ENCODE results near the gene TRIM5. TPM values are rescaled to one million over a fixed set of nuclear protein-coding genes. Genes with fewer than 3 reads are reported as not detected.

TRIM5 gene
- total RNA-seq, 2 donors from 2014 or later = 16.0 to 21.4 TPM

DNA sequence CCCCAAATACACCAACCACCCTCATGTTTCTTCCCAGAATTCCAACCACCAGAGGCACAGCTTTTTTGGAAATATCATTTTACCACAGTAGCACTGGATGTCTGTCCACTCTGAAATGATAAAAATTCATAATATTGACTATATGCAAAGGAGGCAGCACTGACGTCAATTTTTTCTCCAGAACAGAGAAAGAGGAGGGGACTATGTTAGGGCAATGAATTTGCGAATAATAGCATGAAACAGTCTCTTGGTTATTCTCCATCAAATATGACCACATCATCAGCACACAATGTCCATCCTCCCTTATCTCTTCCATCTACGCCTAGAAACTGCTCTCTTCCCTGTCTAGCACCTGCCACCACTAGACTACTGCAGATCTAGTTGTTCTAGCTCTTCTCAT is 38.7 kb downstream of the TRIM5 start:
- Mint-ChIP-seq H3K27ac (no peak overlapping the region), H3K36me3 (ENCODE audit: low read depth) (no peaks in the 10 kb centered on the region), H3K4me1 (no peaks in the 10 kb centered on the region), H3K4me3 (no peak overlapping the region), H3K27me3 (ENCODE audit: insufficient read depth) (no peaks in the 10 kb centered on the region), H3K9me3 (no peaks in the 10 kb centered on the region)
- no peak for TF ChIP-seq CTCF (conservative IDR thresholded peaks at IDR 0.05)
- H3K4me1 ChIP-seq (ENCODE audit: control insufficient read depth, insufficient read depth, low read length) = no peaks in the 10 kb centered on the region
- H3K9me3 ChIP-seq (ENCODE audit: control insufficient read depth, low read length) = no peaks in the 10 kb centered on the region
- WGBS, 2 experiments (ENCODE audit: insufficient coverage in 1 of 2, insufficient read length in 1 of 2) = 86 to 100% methylated on average over 3 of the region's 3 CpGs
- DNase-seq = no peak
- no peak overlapping the region for H3K4me3 ChIP-seq (ENCODE audit: low read length)
- H3K27ac ChIP-seq (ENCODE audit: low read depth, low read length) = no peak overlapping the region
- H3K36me3 ChIP-seq (ENCODE audit: control insufficient read depth, insufficient read depth, low read length) = no peaks in the 10 kb centered on the region
- no peaks in the 10 kb centered on the region for H3K27me3 ChIP-seq (ENCODE audit: control insufficient read depth, insufficient read depth, low read length, poor library complexity, severe bottlenecking)
- H3K9ac ChIP-seq (ENCODE audit: extremely low read depth, low read length, poor library complexity, severe bottlenecking) = no peak overlapping the region

DNA sequence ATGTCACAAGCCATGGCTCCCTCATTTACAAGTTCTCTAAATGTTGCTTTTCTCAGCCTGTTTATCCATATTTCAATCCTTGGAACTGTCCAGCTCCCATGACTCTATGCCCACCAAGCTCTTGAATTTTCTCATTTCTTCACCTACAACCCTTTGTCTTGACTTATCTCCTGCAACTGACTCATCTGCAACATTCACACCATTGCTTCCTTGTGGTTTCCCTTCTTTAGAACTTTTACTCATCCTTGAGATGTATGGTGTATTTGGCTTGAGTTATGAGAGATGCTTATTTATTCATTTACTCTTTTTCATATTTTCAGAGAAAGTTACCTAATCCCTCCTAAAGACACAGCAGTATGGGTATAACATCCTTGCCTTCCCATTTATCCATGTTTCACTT is 41.3 kb downstream of the TRIM5 start:
- Mint-ChIP-seq H3K4me3 (no peak overlapping the region), H3K27ac (no peak overlapping the region), H3K36me3 (ENCODE audit: low read depth) (no peaks in the 10 kb centered on the region), H3K27me3 (ENCODE audit: insufficient read depth) (no peaks in the 10 kb centered on the region), H3K4me1 (no peaks in the 10 kb centered on the region), H3K9me3 (no peaks in the 10 kb centered on the region)
- no peak for DNase-seq
- no peaks in the 10 kb centered on the region for H3K27me3 ChIP-seq (ENCODE audit: control insufficient read depth, insufficient read depth, low read length, poor library complexity, severe bottlenecking)
- no peaks in the 10 kb centered on the region for H3K9me3 ChIP-seq (ENCODE audit: control insufficient read depth, low read length)
- TF ChIP-seq CTCF (conservative IDR thresholded peaks at IDR 0.05) = no peak
- no peak overlapping the region for H3K27ac ChIP-seq (ENCODE audit: low read depth, low read length)
- no peaks in the 10 kb centered on the region for H3K36me3 ChIP-seq (ENCODE audit: control insufficient read depth, insufficient read depth, low read length)
- no peak overlapping the region for H3K9ac ChIP-seq (ENCODE audit: extremely low read depth, low read length, poor library complexity, severe bottlenecking)
- no peak overlapping the region for H3K4me3 ChIP-seq (ENCODE audit: low read length)
- H3K4me1 ChIP-seq (ENCODE audit: control insufficient read depth, insufficient read depth, low read length) = no peaks in the 10 kb centered on the region

DNA sequence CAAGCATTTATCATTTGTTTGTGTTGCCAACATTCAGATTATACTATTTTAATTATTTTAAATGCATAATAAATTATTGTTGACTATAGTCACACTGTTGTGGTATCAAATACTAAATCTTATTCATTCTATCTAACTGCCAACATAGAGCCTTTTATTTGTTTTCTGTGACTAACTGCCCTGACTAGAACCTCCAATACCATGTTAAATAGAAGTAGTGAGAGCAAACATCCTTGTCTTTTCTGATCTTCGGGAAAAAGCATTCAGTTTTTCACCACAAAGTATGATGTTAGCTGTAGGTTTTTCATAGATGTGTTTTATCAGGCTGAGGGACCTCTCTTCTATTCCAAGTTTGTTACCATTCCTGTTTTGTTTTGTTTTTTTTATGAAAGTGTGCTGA is 44.9 kb downstream of the TRIM5 start:
- Mint-ChIP-seq H3K27ac (no peak overlapping the region), H3K27me3 (ENCODE audit: insufficient read depth) (no peaks in the 10 kb centered on the region), H3K36me3 (ENCODE audit: low read depth) (no peaks in the 10 kb centered on the region), H3K9me3 (no peaks in the 10 kb centered on the region), H3K4me1 (no peaks in the 10 kb centered on the region), H3K4me3 (no peak overlapping the region)
- no peaks in the 10 kb centered on the region for H3K27me3 ChIP-seq (ENCODE audit: control insufficient read depth, insufficient read depth, low read length, poor library complexity, severe bottlenecking)
- H3K9ac ChIP-seq (ENCODE audit: extremely low read depth, low read length, poor library complexity, severe bottlenecking) = no peak overlapping the region
- 89% methylated on average over 1 of the region's 1 CpG; no CpG with 5 or more reads in 1 of the 2 experiments for WGBS, 2 experiments (ENCODE audit: insufficient coverage in 1 of 2, insufficient read length in 1 of 2)
- no peak for DNase-seq
- H3K9me3 ChIP-seq (ENCODE audit: control insufficient read depth, low read length) = no peaks in the 10 kb centered on the region
- H3K4me3 ChIP-seq (ENCODE audit: low read length) = no peak overlapping the region
- H3K36me3 ChIP-seq (ENCODE audit: control insufficient read depth, insufficient read depth, low read length) = no peaks in the 10 kb centered on the region
- H3K4me1 ChIP-seq (ENCODE audit: control insufficient read depth, insufficient read depth, low read length) = no peaks in the 10 kb centered on the region
- no peak overlapping the region for H3K27ac ChIP-seq (ENCODE audit: low read depth, low read length)
- no peak for TF ChIP-seq CTCF (conservative IDR thresholded peaks at IDR 0.05)
